WTC11 (cell line): ENCODE results near the gene KRTAP5-2. TPM values are rescaled to one million over a fixed set of nuclear protein-coding genes. Genes with fewer than 3 reads are reported as not detected.

Experiments used
- ATAC-seq: fragments of 200-7000 bp; cut with Tn5 transposase; 2 replicates; pipeline ENCODE4 v1.10.0; 2021; ENCODE audit warnings: mild to moderate bottlenecking, moderate library complexity
- CTCF ChIA-PET: fragments of 300-600 bp; sonication (Branson Sonifier 250); formaldehyde crosslinking; loops from one replicate; lab custom pipeline; 2021; ENCODE audit warnings: antibody characterized with exemption; lab: Charles Lee
- POLR2A ChIA-PET: fragments of 350-600 bp; sonication (Branson Sonifier 250); formaldehyde crosslinking; loops from one replicate; lab custom pipeline; 2021; ENCODE audit warnings: antibody characterized with exemption; lab: Charles Lee
- DNase-seq: peaks from one replicate; pipeline ENCODE4 v3.0.0; 2021; ENCODE audit warnings: low spot score
- H3K27ac Mint-ChIP-seq: 2 replicates; pipeline ENCODE4 v1.8.0; 2021; ENCODE audit warnings: mixed read lengths
- H3K27me3 Mint-ChIP-seq: 2 replicates; pipeline ENCODE4 v1.8.0; 2021; ENCODE audit warnings: low read depth, mild to moderate bottlenecking, moderate library complexity, mixed read lengths
- H3K36me3 Mint-ChIP-seq: 2 replicates; pipeline ENCODE4 v1.8.0; 2021; ENCODE audit warnings: mixed read lengths
- H3K4me1 Mint-ChIP-seq: 2 replicates; pipeline ENCODE4 v1.8.0; 2022; ENCODE audit warnings: mixed read lengths
- H3K4me3 Mint-ChIP-seq: 2 replicates; pipeline ENCODE4 v1.8.0; 2021; ENCODE audit warnings: mild to moderate bottlenecking, moderate library complexity, mixed read lengths
- H3K9me3 Mint-ChIP-seq: 2 replicates; pipeline ENCODE4 v1.8.0; 2021; ENCODE audit warnings: mixed read lengths
- ATF6 ChIP-seq: sonication (generic); formaldehyde crosslinking; IDR thresholded peaks from 2 replicates; pipeline ENCODE4 v1.8.1; 2023; ENCODE audit warnings: mild to moderate bottlenecking, missing genetic modification reagents
- CBFB ChIP-seq: sonication (generic); formaldehyde crosslinking; IDR thresholded peaks from 2 replicates; pipeline ENCODE4 v1.8.1; 2022; ENCODE audit warnings: mild to moderate bottlenecking, low read depth, missing genetic modification reagents
- CREB1 ChIP-seq: sonication (generic); formaldehyde crosslinking; IDR thresholded peaks from 2 replicates; pipeline ENCODE4 v1.8.0; 2023; ENCODE audit warnings: mild to moderate bottlenecking, missing genetic modification reagents
- CREM ChIP-seq: sonication (generic); formaldehyde crosslinking; IDR thresholded peaks from 2 replicates; pipeline ENCODE4 v1.8.1; 2022; ENCODE audit warnings: mild to moderate bottlenecking, missing genetic modification reagents, moderate library complexity
- ESRRA ChIP-seq: sonication (generic); formaldehyde crosslinking; IDR thresholded peaks from 2 replicates; pipeline ENCODE4 v1.8.1; 2022; ENCODE audit warnings: mild to moderate bottlenecking, missing genetic modification reagents, borderline replicate concordance
- GABPB1 ChIP-seq: sonication (generic); formaldehyde crosslinking; IDR thresholded peaks from 2 replicates; pipeline ENCODE4 v1.8.1; 2023; ENCODE audit warnings: mild to moderate bottlenecking, missing genetic modification reagents
- HMGA2 ChIP-seq: fragments of 250-450 bp; sonication (Bioruptor Pico); IDR thresholded peaks from 2 replicates; pipeline ENCODE4 v1.4.0; 2021; ENCODE audit warnings: mild to moderate bottlenecking, moderate library complexity
- HMGXB4 ChIP-seq: sonication (generic); formaldehyde crosslinking; IDR thresholded peaks from 2 replicates; pipeline ENCODE4 v1.8.1; 2023; ENCODE audit warnings: mild to moderate bottlenecking, moderate library complexity, missing genetic modification reagents
- JAZF1 ChIP-seq: fragments of 250-450 bp; sonication (Bioruptor Pico); IDR thresholded peaks from 2 replicates; pipeline ENCODE4 v1.9.0; 2021; ENCODE audit warnings: moderate library complexity, mild to moderate bottlenecking, inconsistent platforms
- KAT7 ChIP-seq: sonication (generic); formaldehyde crosslinking; IDR thresholded peaks from 2 replicates; pipeline ENCODE4 v1.8.1; 2023; ENCODE audit warnings: missing genetic modification reagents, mild to moderate bottlenecking, borderline replicate concordance
- MLX ChIP-seq: sonication (generic); formaldehyde crosslinking; IDR thresholded peaks from 2 replicates; pipeline ENCODE4 v1.8.1; 2023; ENCODE audit warnings: mild to moderate bottlenecking, missing genetic modification reagents, moderate library complexity
- MXD4 ChIP-seq: fragments of 250-450 bp; sonication (Bioruptor Pico); IDR thresholded peaks from 2 replicates; pipeline ENCODE4 v1.8.0; 2021; ENCODE audit warnings: mild to moderate bottlenecking, moderate library complexity, borderline replicate concordance
- MYBL2 ChIP-seq: sonication (generic); formaldehyde crosslinking; IDR thresholded peaks from 2 replicates; pipeline ENCODE4 v1.8.1; 2023; ENCODE audit warnings: mild to moderate bottlenecking, moderate library complexity, missing genetic modification reagents
- NR2C2 ChIP-seq: sonication (generic); formaldehyde crosslinking; IDR thresholded peaks from 2 replicates; pipeline ENCODE4 v1.8.0; 2022; ENCODE audit warnings: mild to moderate bottlenecking, missing genetic modification reagents
- OVOL2 ChIP-seq: fragments of 250-450 bp; sonication (Bioruptor Pico); IDR thresholded peaks from 2 replicates; pipeline ENCODE4 v1.9.0; 2021; ENCODE audit warnings: mild to moderate bottlenecking, borderline replicate concordance
- RELA ChIP-seq: sonication (generic); formaldehyde crosslinking; IDR thresholded peaks from 2 replicates; pipeline ENCODE4 v1.8.1; 2022; ENCODE audit warnings: missing genetic modification reagents, mild to moderate bottlenecking, borderline replicate concordance
- TP53 ChIP-seq: sonication (generic); formaldehyde crosslinking; IDR thresholded peaks from 2 replicates; pipeline ENCODE4 v1.8.1; 2023; ENCODE audit warnings: mild to moderate bottlenecking, missing genetic modification reagents
- ZNF121 ChIP-seq: sonication (generic); formaldehyde crosslinking; IDR thresholded peaks from 2 replicates; pipeline ENCODE4 v1.8.0; 2023; ENCODE audit warnings: missing genetic modification reagents
- ZNF138 ChIP-seq: sonication (generic); formaldehyde crosslinking; conservative IDR thresholded peaks from 2 replicates; pipeline ENCODE4 v1.8.1; 2022; ENCODE audit warnings: mild to moderate bottlenecking, moderate library complexity, missing genetic modification reagents
- ZNF219 ChIP-seq: sonication (generic); formaldehyde crosslinking; IDR thresholded peaks from 2 replicates; pipeline ENCODE4 v1.8.0; 2023; ENCODE audit warnings: missing genetic modification reagents, mild to moderate bottlenecking, borderline replicate concordance
- ZNF317 ChIP-seq: sonication (generic); formaldehyde crosslinking; IDR thresholded peaks from 2 replicates; pipeline ENCODE4 v1.8.1; 2023; ENCODE audit warnings: low read depth, mild to moderate bottlenecking, moderate library complexity, missing genetic modification reagents, borderline replicate concordance
- ZNF396 ChIP-seq: fragments of 250-450 bp; sonication (Bioruptor Pico); IDR thresholded peaks from 2 replicates; pipeline ENCODE4 v1.8.0; 2021; ENCODE audit warnings: mild to moderate bottlenecking, moderate library complexity, borderline replicate concordance
- ZNF423 ChIP-seq: fragments of 250-450 bp; sonication (Bioruptor Pico); IDR thresholded peaks from 2 replicates; pipeline ENCODE4 v2.1.2; 2022; ENCODE audit warnings: mild to moderate bottlenecking, moderate library complexity
- total RNA-seq: library from RNA; stranded (reverse); gene quantifications from 3 replicates; pipeline ENCODE4 v1.2.3, GENCODE V29; 2021
- TF ChIP-seq, protein P1 (sequence below): sonication (generic); formaldehyde crosslinking; IDR thresholded peaks from 2 replicates; pipeline ENCODE4 v1.8.0; 2022; ENCODE audit warnings: mild to moderate bottlenecking, missing genetic modification reagents
- TF ChIP-seq, protein P2 (sequence below): sonication (generic); formaldehyde crosslinking; IDR thresholded peaks from 2 replicates; pipeline ENCODE4 v1.8.1; 2022; ENCODE audit warnings: missing genetic modification reagents, borderline replicate concordance

KRTAP5-2 gene
- total RNA-seq, 1 experiment from 2014 or later, result not detected

DNA sequence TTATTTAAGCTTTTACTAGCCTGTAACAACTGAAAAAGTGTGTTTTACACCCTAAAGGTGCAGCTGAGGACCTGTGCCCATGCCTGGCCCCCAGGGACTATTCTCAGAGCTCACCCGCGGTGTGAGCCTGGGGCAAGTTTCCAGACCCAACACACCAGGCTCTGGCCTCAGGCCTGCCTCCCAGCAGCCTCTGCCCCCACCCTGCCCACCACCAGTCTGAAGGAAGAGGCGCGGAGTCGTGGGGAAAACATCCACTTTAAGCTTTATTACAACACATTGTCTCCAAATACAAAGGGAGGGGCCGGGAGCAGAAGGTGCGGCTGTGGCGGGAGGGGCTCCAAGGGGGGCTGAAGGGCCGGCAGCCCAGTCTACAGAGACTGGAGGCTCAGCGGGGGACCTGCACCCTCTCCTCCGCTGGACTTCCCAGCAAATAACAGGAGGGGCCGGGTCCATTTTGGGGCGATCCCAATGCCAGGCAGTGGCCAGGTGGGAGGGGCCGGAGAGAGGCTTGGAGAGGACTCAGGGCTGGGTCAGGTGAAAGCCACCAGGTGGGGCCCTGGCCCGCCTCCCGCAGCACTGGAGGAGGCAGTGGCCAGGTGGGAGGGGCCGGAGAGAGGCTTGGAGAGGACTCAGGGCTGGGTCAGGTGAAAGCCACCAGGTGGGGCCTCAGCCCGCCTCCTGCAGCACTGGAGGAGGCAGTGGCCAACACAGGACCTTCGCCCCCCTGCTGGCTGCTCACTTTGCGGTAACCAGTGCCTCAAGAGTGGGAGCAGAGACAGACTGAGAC, 44.1 kb downstream of the KRTAP5-2 start (continued):
- TF ChIP-seq OVOL2 (CRISPR knock-in tag) (no peak), KAT7 (CRISPR knock-in tag) (no peak), ZNF138 (no peak), CBFB (CRISPR knock-in tag) (no peak), ZNF121 (CRISPR knock-in tag) (peak; percentile 96), ZNF317 (no peak), ZNF423 (CRISPR knock-in tag) (0 out of 2 replicates have a peak, but pooled peaks have one; percentile 10), ZNF396 (CRISPR knock-in tag) (no peak), ESRRA (no peak)
- TF ChIP-seq, protein P1, sequence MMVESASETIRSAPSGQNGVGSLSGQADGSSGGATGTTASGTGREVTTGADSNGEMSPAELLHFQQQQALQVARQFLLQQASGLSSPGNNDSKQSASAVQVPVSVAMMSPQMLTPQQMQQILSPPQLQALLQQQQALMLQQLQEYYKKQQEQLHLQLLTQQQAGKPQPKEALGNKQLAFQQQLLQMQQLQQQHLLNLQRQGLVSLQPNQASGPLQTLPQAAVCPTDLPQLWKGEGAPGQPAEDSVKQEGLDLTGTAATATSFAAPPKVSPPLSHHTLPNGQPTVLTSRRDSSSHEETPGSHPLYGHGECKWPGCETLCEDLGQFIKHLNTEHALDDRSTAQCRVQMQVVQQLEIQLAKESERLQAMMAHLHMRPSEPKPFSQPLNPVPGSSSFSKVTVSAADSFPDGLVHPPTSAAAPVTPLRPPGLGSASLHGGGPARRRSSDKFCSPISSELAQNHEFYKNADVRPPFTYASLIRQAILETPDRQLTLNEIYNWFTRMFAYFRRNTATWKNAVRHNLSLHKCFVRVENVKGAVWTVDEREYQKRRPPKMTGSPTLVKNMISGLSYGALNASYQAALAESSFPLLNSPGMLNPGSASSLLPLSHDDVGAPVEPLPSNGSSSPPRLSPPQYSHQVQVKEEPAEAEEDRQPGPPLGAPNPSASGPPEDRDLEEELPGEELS (CRISPR knock-in tag), result no peak

DNA sequence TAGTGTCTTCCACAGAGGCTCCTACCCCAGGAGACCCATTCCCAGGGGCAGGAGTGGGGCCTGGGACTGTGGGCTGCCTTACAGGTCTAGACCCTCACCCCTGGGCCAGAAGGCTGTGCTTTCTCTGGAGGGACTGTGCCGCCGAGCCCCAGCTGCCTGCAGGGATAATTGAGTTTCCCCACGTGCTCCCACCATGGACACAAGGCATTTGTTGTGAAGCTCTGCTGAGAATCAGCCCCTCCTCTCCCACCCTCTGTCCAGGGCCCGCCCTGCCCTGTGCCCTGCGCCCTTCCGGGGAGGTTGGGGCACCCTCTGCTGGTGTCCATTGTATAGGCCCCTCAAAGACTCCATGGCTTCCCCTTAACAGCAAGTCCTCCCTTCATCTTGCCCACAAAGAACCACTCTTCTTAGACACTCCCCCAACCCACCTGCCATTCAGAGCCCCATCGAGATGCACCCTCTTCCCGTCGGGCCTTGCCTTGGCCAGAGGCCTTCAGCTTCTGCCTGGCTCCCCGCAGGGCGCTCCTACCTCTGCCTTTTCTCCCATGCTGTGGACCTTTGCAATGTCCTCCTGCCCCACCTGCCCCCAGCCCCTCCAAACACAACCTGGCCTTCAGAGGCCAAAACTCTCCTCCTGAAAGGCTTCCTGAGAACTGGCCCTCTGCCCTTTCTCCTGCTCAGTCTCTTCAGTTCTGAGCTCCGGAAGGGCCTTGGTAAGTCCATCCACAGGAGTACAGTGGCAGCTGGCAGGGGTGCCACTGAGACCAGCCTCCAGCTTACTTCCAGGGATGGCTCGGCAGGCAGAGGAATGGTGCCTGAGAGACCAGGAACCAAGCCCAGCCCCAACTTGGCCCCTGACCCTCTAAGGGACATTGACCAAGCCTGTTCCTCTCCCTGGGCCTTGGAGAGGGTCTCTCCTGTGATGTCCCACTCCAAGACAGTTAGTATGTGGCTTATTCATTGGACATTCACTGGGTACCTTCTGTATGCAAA, 48.5 kb downstream of the KRTAP5-2 start:
- DNase-seq, result no peak
- H3K4me1 Mint-ChIP-seq, result peaks cover 9% of the 10 kb centered on the region
- POLR2A ChIA-PET, result interaction anchor here (1.4 to 4.8 kb wide), 4 partner anchors 10 to 47 kb away, joined by 3 to 24 read pairs (median 8); no protein-coding TSS in a partner anchor
- H3K36me3 Mint-ChIP-seq, result no peaks in the 10 kb centered on the region
- peaks cover 72% of the 10 kb centered on the region for H3K27me3 Mint-ChIP-seq
- ATAC-seq, result no peak
- H3K9me3 Mint-ChIP-seq, result no peaks in the 10 kb centered on the region
- no peak for TF ChIP-seq HMGXB4
- TF ChIP-seq GABPB1 (CRISPR knock-in tag), result no peak
- TF ChIP-seq CREB1 (CRISPR knock-in tag), result no peak
- no peak for TF ChIP-seq MXD4 (CRISPR knock-in tag)
- TF ChIP-seq NR2C2, result no peak
- TF ChIP-seq JAZF1 (CRISPR knock-in tag), result no peak
- TF ChIP-seq CREM (CRISPR knock-in tag), result no peak
- no peak for TF ChIP-seq TP53 (CRISPR knock-in tag)
- no peak for TF ChIP-seq ATF6 (CRISPR knock-in tag)
- TF ChIP-seq MYBL2 (CRISPR knock-in tag), result no peak
- no peak for TF ChIP-seq ESRRA
- no peak for TF ChIP-seq RELA (CRISPR knock-in tag)
- no peak for TF ChIP-seq ZNF219 (CRISPR knock-in tag)
- no peak for TF ChIP-seq HMGA2 (CRISPR knock-in tag)
- no peak for TF ChIP-seq MLX (CRISPR knock-in tag)
- TF ChIP-seq, protein P2, sequence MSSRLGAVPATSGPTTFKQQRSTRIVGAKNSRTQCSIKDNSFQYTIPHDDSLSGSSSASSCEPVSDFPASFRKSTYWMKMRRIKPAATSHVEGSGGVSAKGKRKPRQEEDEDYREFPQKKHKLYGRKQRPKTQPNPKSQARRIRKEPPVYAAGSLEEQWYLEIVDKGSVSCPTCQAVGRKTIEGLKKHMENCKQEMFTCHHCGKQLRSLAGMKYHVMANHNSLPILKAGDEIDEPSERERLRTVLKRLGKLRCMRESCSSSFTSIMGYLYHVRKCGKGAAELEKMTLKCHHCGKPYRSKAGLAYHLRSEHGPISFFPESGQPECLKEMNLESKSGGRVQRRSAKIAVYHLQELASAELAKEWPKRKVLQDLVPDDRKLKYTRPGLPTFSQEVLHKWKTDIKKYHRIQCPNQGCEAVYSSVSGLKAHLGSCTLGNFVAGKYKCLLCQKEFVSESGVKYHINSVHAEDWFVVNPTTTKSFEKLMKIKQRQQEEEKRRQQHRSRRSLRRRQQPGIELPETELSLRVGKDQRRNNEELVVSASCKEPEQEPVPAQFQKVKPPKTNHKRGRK (CRISPR knock-in tag), result no peak
- H3K4me3 Mint-ChIP-seq, result no peak overlapping the region; the same call in 1 of the 2 replicates
- H3K27ac Mint-ChIP-seq, result no peak overlapping the region
- CTCF ChIA-PET, result interaction anchor here (1.2 to 9.7 kb wide), 3 partner anchors 9 to 46 kb away, joined by 4 to 457 read pairs (median 18); partner anchors contain the start of gene DUSP8
